GM12801 (cell line): Measurements from ENCODE around the gene PAX6.

Source experiments
- CTCF ChIP-seq: IDR thresholded peaks from one replicate; pipeline ENCODE4 v1.5.1; 2011; ENCODE audit warnings: control low read depth; ENCODE audit not compliant: insufficient read length; ENCODE audit errors: extremely low read depth

Gene PAX6

GRCh38 chr11:31788085-31788484 lies 23.0 kb downstream of the PAX6 start:
- TF ChIP-seq CTCF = no peak

GRCh38 chr11:31786996-31787685 lies 24.0 kb downstream of the PAX6 start:
- no peak for TF ChIP-seq CTCF

GRCh38 chr11:31784611-31785010 lies 26.5 kb downstream of the PAX6 start:
- TF ChIP-seq CTCF = no peak

- no peak for TF ChIP-seq CTCF
These were observed 27.9 kb downstream of the PAX6 start for GRCh38 chr11:31783252-31783651.

- TF ChIP-seq CTCF = no peak
These were observed 28.9 kb downstream of the PAX6 start for GRCh38 chr11:31782257-31782656.

- no peak for TF ChIP-seq CTCF
These were observed 30.6 kb downstream of the PAX6 start for GRCh38 chr11:31780480-31780971.

- no peak for TF ChIP-seq CTCF
These were observed 31.0 kb downstream of the PAX6 start for GRCh38 chr11:31780078-31780477.

- no peak for TF ChIP-seq CTCF
These were observed 31.7 kb downstream of the PAX6 start for GRCh38 chr11:31779374-31779791.
